ENCODE data around the gene EML5. TPM values are rescaled to one million over a fixed set of nuclear protein-coding genes. Genes with fewer than 3 reads are reported as not detected.

The EML5 gene
- total RNA-seq, 1 experiment from 2014 or later, result 0.32 TPM

DNA sequence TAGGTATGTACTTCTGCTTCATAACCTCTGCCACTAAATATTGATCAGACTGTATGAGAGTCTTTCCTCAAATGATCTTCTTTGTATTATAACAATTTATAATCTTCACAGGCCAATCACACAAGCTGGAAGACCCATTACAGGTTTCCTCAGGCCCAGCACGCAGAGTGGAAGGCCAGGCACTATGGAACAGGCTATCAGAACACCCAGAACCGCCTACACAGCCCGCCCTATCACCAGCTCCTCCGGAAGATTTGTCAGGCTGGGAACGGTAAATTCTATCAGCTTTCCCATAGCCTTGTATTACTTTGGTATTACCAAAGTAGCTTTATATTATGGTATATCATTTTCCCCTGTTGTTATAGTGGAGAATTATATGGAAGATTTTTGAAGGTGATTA is 48.2 kb upstream of the EML5 start:
- Histone ChIP-seq H3K36me3 (ENCODE audit: insufficient read depth, low read length, poor library complexity, severe bottlenecking) (no peaks in the 10 kb centered on the region), H3K4me3 (ENCODE audit: low read depth, low read length, poor library complexity, severe bottlenecking) (no peak overlapping the region), H3K27me3 (replicated peaks; ENCODE audit: insufficient read depth, low read depth, low read length, poor library complexity) (no peaks in the 10 kb centered on the region), H3K27ac (ENCODE audit: low read depth, low read length, poor library complexity, severe bottlenecking) (no peak overlapping the region), H3K4me1 (ENCODE audit: insufficient read depth, low read length, poor library complexity, severe bottlenecking) (no peaks in the 10 kb centered on the region), H3K9me3 (ENCODE audit: low read depth, low read length, poor library complexity, severe bottlenecking) (no peaks in the 10 kb centered on the region)
- CTCF ChIA-PET, result no interaction called here
- POLR2A ChIA-PET (ENCODE audit: low non-redundant PET), result no interaction called here
- no peak for TF ChIP-seq EZH2 (IDR thresholded peaks at IDR 0.05; ENCODE audit: borderline replicate concordance, low read depth, low read length, poor library complexity, severe bottlenecking)
- TF ChIP-seq, protein P1, sequence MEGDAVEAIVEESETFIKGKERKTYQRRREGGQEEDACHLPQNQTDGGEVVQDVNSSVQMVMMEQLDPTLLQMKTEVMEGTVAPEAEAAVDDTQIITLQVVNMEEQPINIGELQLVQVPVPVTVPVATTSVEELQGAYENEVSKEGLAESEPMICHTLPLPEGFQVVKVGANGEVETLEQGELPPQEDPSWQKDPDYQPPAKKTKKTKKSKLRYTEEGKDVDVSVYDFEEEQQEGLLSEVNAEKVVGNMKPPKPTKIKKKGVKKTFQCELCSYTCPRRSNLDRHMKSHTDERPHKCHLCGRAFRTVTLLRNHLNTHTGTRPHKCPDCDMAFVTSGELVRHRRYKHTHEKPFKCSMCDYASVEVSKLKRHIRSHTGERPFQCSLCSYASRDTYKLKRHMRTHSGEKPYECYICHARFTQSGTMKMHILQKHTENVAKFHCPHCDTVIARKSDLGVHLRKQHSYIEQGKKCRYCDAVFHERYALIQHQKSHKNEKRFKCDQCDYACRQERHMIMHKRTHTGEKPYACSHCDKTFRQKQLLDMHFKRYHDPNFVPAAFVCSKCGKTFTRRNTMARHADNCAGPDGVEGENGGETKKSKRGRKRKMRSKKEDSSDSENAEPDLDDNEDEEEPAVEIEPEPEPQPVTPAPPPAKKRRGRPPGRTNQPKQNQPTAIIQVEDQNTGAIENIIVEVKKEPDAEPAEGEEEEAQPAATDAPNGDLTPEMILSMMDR (conservative IDR thresholded peaks at IDR 0.05; ENCODE audit: low read depth, low read length), result no peak
- no TSS peak for BruUV-seq (replicated peaks)
- no peak for DNase-seq (ENCODE audit: low spot score)
- intact Hi-C loops (cut with micrococcal nuclease; ENCODE audit: unreplicated experiment), result no loop called here

DNA sequence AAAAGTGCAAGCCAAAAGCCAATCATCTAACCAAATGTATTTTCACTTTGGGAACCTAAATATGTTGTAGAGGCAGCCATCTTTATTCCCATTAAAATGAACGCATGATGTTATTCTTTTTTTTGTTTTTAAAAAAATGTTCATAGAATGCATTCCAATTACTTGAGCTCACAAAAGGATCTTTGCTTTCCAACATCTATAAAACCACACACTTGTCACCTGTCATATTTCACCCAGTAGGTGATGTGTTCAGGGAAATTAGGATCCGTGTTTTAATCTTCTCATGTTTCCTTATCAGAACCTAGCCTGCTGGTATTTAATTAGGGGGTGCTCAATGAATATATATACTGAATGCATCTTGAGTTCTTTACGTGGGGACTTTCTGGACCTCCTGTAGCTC is 45.3 kb upstream of the EML5 start:
- Histone ChIP-seq H3K4me1 (ENCODE audit: insufficient read depth, low read length, poor library complexity, severe bottlenecking) (no peaks in the 10 kb centered on the region), H3K36me3 (ENCODE audit: insufficient read depth, low read length, poor library complexity, severe bottlenecking) (no peaks in the 10 kb centered on the region), H3K9me3 (ENCODE audit: low read depth, low read length, poor library complexity, severe bottlenecking) (no peaks in the 10 kb centered on the region), H3K4me3 (ENCODE audit: low read depth, low read length, poor library complexity, severe bottlenecking) (no peak overlapping the region), H3K27ac (ENCODE audit: low read depth, low read length, poor library complexity, severe bottlenecking) (no peak overlapping the region), H3K27me3 (replicated peaks; ENCODE audit: insufficient read depth, low read depth, low read length, poor library complexity) (no peaks in the 10 kb centered on the region)
- no peak for TF ChIP-seq EZH2 (IDR thresholded peaks at IDR 0.05; ENCODE audit: borderline replicate concordance, low read depth, low read length, poor library complexity, severe bottlenecking)
- TF ChIP-seq, protein P1 (conservative IDR thresholded peaks at IDR 0.05; ENCODE audit: low read depth, low read length), result no peak
- BruUV-seq (replicated peaks), result no TSS peak
- ChIA-PET CTCF (interaction anchor here (0.5 kb wide), 1 partner anchor 189 kb away, joined by 3 read pairs; no protein-coding TSS in a partner anchor), POLR2A (ENCODE audit: low non-redundant PET) (no interaction called here)
- no peak for DNase-seq (ENCODE audit: low spot score)
- intact Hi-C loops (cut with micrococcal nuclease; ENCODE audit: unreplicated experiment), result no loop called here

DNA sequence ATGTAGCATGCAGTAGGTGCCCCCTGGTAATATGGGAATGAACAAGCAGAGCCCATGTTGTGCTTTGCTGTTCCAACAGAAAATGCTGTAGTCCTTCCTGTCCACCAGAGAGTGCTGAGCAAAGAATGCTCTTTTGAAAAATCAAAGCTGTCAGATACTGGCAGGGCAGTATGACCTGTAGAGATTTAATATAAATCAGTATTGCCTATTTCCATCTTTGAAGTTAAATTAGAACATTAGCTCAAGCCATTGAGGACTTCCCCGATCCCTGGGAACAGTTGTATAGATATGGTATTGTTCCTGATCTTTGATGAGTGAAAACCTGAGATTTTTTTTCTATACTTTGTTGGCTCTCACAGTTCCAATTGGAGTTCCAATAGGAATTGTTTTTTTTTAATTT is 44.7 kb upstream of the EML5 start:
- no peaks in the 10 kb centered on the region for H3K9me3 ChIP-seq (ENCODE audit: low read depth, low read length, poor library complexity, severe bottlenecking)
- ChIA-PET POLR2A (ENCODE audit: low non-redundant PET) (no interaction called here), CTCF (no interaction called here)
- intact Hi-C loops (cut with micrococcal nuclease; ENCODE audit: unreplicated experiment), result no loop called here
- H3K27me3 ChIP-seq (replicated peaks; ENCODE audit: insufficient read depth, low read depth, low read length, poor library complexity), result no peaks in the 10 kb centered on the region
- H3K4me3 ChIP-seq (ENCODE audit: low read depth, low read length, poor library complexity, severe bottlenecking), result no peak overlapping the region
- no peak for DNase-seq (ENCODE audit: low spot score)
- H3K27ac ChIP-seq (ENCODE audit: low read depth, low read length, poor library complexity, severe bottlenecking), result no peak overlapping the region
- TF ChIP-seq EZH2 (IDR thresholded peaks at IDR 0.05; ENCODE audit: borderline replicate concordance, low read depth, low read length, poor library complexity, severe bottlenecking), result no peak
- TF ChIP-seq, protein P1 (conservative IDR thresholded peaks at IDR 0.05; ENCODE audit: low read depth, low read length), result no peak
- no peaks in the 10 kb centered on the region for H3K36me3 ChIP-seq (ENCODE audit: insufficient read depth, low read length, poor library complexity, severe bottlenecking)
- H3K4me1 ChIP-seq (ENCODE audit: insufficient read depth, low read length, poor library complexity, severe bottlenecking), result no peaks in the 10 kb centered on the region
- no TSS peak for BruUV-seq (replicated peaks)
